NCI-H2227 (cell line): ENCODE results near the gene MDH1.

ENCODE experiments used
- DNase-seq: peaks from one replicate; lab custom pipeline; 2025; ENCODE audit not compliant: unreplicated experiment; lab: John Stamatoyannopoulos, UW

MDH1 gene

DNA sequence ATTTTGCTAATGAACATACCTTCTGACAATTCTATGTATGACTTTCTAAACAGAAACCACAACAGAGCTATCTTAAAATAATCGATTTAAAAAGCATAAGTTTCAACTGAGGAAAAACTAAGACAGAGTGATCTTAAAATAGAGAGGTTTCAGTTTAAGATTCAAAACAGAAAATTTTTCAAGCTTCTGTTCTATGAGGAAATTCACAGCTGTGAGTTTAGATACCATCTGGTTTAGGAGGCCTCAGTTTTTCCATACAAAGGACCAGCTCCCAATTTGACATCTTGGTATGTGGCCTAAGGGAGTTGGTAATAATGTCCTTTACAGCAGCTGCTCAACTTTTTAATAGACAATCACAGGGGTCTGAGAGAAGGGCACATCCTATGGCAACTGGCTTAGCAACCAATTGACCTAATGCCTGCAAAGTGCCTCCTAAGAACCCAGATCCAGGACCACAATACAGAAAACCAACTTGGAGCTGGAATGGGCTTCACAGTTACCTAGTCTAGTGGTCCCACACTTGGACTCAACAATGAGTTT lies 39.7 kb downstream of the MDH1 start:
- DNase-seq: no peak

DNA sequence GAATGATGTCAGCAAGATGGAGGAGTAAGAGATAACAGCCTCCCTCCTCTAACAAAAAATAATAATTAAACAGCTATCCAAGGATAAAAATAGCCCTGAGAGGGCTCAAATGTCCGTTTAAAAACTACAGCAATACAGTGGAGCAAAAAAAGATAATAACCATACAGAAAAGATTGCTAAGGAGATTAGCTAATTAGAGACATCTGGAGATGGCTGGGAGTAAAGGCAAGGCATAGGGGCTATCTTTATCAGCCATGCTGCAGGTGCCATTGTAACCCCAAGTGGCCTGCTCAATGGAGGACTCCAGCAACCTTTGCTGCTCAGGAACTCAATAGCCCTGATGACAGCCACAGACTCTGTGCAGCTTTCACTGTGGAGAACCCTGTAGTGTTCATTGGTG lies 42.7 kb downstream of the MDH1 start:
- DNase-seq: no peak

- DNase-seq: no peak
Observed at GRCh38 chr2:63632382-63632781, 43.6 kb downstream of the MDH1 start.

DNA sequence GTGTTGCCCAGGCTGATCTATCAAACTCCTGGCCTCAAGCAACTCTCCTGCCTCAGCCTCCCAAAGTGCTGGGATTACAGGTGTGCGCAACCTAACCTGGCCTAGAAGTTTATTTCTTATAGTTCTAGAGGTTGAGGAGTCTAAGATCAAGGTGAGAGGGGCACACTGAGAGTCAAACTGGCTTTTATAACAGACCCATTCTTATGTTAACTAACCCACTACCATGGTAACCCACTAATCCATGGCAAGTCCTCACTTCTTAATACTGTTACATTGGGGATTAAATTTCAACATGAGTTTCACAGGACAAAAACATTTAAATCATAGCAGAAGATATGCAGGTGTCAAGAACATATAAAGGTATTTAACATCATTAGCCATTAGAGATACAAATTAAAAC lies 50.6 kb downstream of the MDH1 start:
- DNase-seq: no peak

DNA sequence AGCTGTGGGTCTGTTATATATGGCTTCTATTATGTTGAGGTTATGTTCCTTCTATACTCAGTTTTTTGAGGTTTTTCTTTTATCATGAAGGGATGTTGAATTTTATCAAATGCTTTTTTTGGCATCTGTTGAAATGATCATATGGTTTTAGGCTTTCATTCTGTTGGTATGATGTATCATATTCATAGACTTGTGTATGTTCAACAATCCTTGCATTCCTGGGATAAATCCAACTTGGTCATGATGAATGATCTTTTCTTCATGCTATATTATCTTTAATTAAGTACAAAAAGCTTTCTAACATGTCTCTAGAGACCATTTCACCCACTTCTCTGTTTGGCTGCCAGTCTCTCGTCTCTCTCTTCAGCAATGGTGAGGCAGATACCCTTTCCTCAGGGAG lies 54.2 kb downstream of the MDH1 start:
- no peak for DNase-seq

DNA sequence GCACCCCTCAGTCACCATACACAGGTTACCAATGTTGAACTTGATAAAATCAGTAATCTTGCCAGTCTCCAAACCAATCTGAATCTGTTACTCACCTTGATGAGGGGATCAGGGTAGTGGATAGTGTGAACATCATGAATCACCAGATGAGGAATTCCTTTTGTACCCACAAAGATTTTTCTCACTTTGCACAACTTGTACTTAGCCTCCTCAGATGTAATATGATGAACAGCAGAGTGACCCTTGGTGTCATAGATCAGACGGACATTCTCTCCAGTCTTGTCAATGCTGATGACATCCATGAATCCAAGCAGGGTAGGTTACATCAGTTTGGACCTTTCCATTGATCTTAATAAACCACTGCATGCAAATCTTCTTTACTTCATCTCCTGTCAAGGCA lies 54.7 kb downstream of the MDH1 start:
- DNase-seq: no peak

GRCh38 chr2:63648632-63649031 lies 59.9 kb downstream of the MDH1 start:
- no peak for DNase-seq

DNA sequence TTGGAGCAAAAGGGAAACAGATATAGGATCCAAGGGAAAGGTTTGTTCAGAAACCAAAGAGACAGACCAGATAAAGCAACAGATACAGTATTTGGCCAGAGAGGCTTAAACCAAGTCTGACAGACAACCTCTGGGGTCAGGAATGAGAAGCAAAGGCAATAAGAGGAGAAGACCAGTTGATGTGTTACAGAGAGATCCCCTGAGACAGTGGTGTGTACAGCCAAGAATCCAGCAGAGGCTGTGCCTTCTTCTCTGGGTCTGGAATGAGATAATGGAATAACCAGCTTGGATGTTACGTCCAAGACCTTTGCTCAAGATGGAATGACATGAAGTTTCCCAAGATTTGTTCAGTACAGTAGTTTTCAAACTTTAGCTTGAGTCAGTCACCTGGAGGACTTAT lies 61.1 kb downstream of the MDH1 start:
- DNase-seq: no peak

- no peak for DNase-seq
Observed at GRCh38 chr2:63650756-63651155, 62.0 kb downstream of the MDH1 start.

GRCh38 chr2:63651356-63651755 lies 62.6 kb downstream of the MDH1 start:
- DNase-seq: no peak

DNA sequence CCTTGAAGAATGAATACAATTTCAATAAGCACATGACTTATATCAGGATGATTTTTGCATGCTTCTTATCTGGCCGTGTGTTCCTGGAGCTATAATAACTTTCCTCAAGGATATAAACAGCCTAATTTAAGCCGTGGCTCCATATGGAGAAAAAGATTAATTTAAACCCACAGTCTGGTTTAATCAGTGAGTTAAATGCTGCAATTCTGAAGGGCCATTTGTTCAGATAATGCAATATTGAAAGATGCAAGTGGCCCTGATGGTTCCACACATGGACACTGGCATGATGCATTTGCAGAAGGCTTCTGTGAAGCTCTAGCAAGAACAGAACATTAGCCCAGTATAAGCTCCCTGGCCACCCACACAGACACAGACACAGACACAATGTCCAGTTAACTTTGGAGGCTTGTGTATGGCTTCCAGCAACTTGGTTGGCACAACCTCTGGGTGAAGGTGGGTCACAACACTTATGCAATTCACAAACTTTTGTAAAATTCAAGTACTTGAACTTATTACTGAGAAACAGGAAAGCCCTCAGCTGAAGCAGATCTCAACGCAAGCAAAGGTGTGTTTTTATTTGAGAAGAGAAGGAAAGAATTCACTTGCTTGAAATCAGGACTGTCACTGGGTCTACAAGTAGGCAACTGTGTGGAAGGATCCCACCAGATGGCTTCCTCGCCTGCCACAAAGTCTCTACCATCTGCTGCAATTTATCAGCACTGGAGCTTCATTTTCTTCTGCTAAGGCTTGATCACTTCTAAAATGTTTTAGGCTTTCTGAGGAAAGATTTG lies 63.3 kb downstream of the MDH1 start:
- DNase-seq: no peak

GRCh38 chr2:63652652-63652985 lies 63.9 kb downstream of the MDH1 start:
- no peak for DNase-seq

GRCh38 chr2:63654959-63655358 lies 66.2 kb downstream of the MDH1 start:
- no peak for DNase-seq
